HepG2 (cell line): Measurements from ENCODE around the gene SMARCA4. TPM values are rescaled to one million over a fixed set of nuclear protein-coding genes. Genes with fewer than 3 reads are reported as not detected.

Experiments
- ATAC-seq: fragments of 200-7000 bp; cut with Tn5 transposase; 3 replicates; pipeline ENCODE4 v1.9.1; 2020; ENCODE audit warnings: mild to moderate bottlenecking, moderate library complexity
- BruUV-seq: library from RNA; stranded (reverse); fragments of 400-500 nt; replicated peaks from 2 replicates; lab custom pipeline; 2021; lab: Mats Ljungman, UMichigan
- CTCF ChIA-PET: fragments of 300-600 bp; formaldehyde crosslinking; extraction: SDS; loops from one replicate; lab custom pipeline; 2021; ENCODE audit warnings: low total read pairs, inconsistent platforms, low intra/inter-chr PET ratio; lab: Yijun Ruan, JAX
- POLR2A ChIA-PET: fragments of 350-600 bp; sonication (Branson Sonifier 250); formaldehyde crosslinking; loops from one replicate; lab custom pipeline; 2020; ENCODE audit warnings: antibody characterized with exemption, inconsistent platforms; lab: Yijun Ruan, JAX
- DNase-seq: peaks from one replicate; pipeline ENCODE4 v3.0.0-alpha.2; 2015; ENCODE audit warnings: low spot score
- FAIRE-seq: peaks from 3 replicates; lab custom pipeline; 2011; peaks lifted over from hg19 to GRCh38; lab: Jason Lieb, UNC
- H2AFZ ChIP-seq: one replicate; pipeline ENCODE4 v1.6.1; 2011; ENCODE audit warnings: low read length, inconsistent platforms
- H3K27ac ChIP-seq: fragments of 300-600 bp; 3 replicates; pipeline ENCODE4 v1.8.0; 2011; ENCODE audit warnings: mixed run types, mild to moderate bottlenecking, mixed read lengths, low read length, inconsistent platforms; ENCODE audit not compliant: insufficient read depth; ENCODE audit errors: extremely low read length
- H3K27me3 ChIP-seq, 2 experiments: fragments of 200-600 bp in 1 of 2; 2 replicates in 1 of 2; 3 replicates in 1 of 2; pipeline versions ENCODE4 v1.6.0 to v1.8.0; 2011; ENCODE audit warnings: low read length in 2 of 2, mild to moderate bottlenecking in 2 of 2, moderate library complexity in 2 of 2, inconsistent platforms in 1 of 2; ENCODE audit not compliant: insufficient read depth in 2 of 2, control insufficient read depth in 1 of 2
- H3K36me3 ChIP-seq, 2 experiments: fragments of 200-600 bp in 1 of 2; replicated peaks in 1 of 2; 2 replicates in 1 of 2; 3 replicates in 1 of 2; pipeline versions ENCODE4 v1.5.1 to v1.8.0; 2011; ENCODE audit warnings: low read length in 2 of 2, inconsistent platforms in 1 of 2; ENCODE audit not compliant: insufficient read depth in 2 of 2, control insufficient read depth in 1 of 2
- H3K4me1 ChIP-seq: 2 replicates; pipeline ENCODE4 v1.5.1; 2012; ENCODE audit warnings: low read length, inconsistent platforms; ENCODE audit not compliant: insufficient read depth
- H3K4me2 ChIP-seq: 2 replicates; pipeline ENCODE4 v1.6.0; 2011; ENCODE audit warnings: low read depth, low read length, inconsistent platforms
- H3K4me3 ChIP-seq, 3 experiments: fragments of 200-600 bp in 1 of 3; sonication (generic), shearing (Covaris generic) in 1 of 3; replicated peaks in 1 of 3; 2 replicates each; pipeline ENCODE4 v1.5.1; 2011 to 2016; ENCODE audit warnings: low read length in 3 of 3, inconsistent platforms in 2 of 3, low read depth in 2 of 3, mild to moderate bottlenecking in 2 of 3, control low read depth in 1 of 3, mixed read lengths in 1 of 3; ENCODE audit not compliant: insufficient read depth in 1 of 3
- H3K79me2 ChIP-seq: one replicate; pipeline ENCODE4 v1.6.1; 2011; ENCODE audit warnings: low read length, inconsistent platforms; ENCODE audit not compliant: insufficient read depth
- H3K9ac ChIP-seq: 2 replicates; pipeline ENCODE4 v1.6.0; 2011; ENCODE audit warnings: mild to moderate bottlenecking, low read depth, low read length, inconsistent platforms; ENCODE audit not compliant: insufficient read depth
- H3K9me3 ChIP-seq: 2 replicates; pipeline ENCODE4 v1.5.1; 2012; ENCODE audit warnings: mild to moderate bottlenecking, low read length
- H4K20me1 ChIP-seq: 2 replicates; pipeline ENCODE4 v1.6.0; 2011; ENCODE audit warnings: inconsistent platforms, mild to moderate bottlenecking, low read length, moderate library complexity; ENCODE audit not compliant: insufficient read depth
- AHDC1 ChIP-seq: sonication (generic); formaldehyde crosslinking; IDR thresholded peaks from 2 replicates; pipeline ENCODE4 v1.5.1; 2020; ENCODE audit warnings: mild to moderate bottlenecking, missing genetic modification reagents, borderline replicate concordance
- DNMT3B ChIP-seq: conservative IDR thresholded peaks from 2 replicates; pipeline ENCODE4 v1.6.1; 2016; ENCODE audit warnings: missing biosample characterization, control low read depth
- EZH2 ChIP-seq: conservative IDR thresholded peaks from 2 replicates; pipeline ENCODE4 v1.6.1; 2012; ENCODE audit warnings: mild to moderate bottlenecking, low read depth, low read length, moderate library complexity
- REXO4 ChIP-seq: sonication (generic); formaldehyde crosslinking; IDR thresholded peaks from 2 replicates; pipeline ENCODE4 v1.8.0; 2022; ENCODE audit warnings: missing genetic modification reagents, mild to moderate bottlenecking, borderline replicate concordance
- U2AF1 ChIP-seq: fragments of 200-400 bp; formaldehyde crosslinking; optimal IDR thresholded peaks from 2 replicates; pipeline ENCODE3; 2017; ENCODE audit warnings: mild to moderate bottlenecking, low read depth, low read length
- ZNF160 ChIP-seq: sonication (generic); formaldehyde crosslinking; IDR thresholded peaks from 2 replicates; pipeline ENCODE4 v1.8.0; 2022; ENCODE audit warnings: mild to moderate bottlenecking, inconsistent platforms, missing genetic modification reagents
- ZNF564 ChIP-seq: sonication (generic); formaldehyde crosslinking; IDR thresholded peaks from 2 replicates; pipeline ENCODE4 v1.8.1; 2023; ENCODE audit warnings: mild to moderate bottlenecking, missing genetic modification reagents
- WGBS: methylation state at CpG from one replicate; pipeline ENCODE4 v1.1.6; 2017; ENCODE audit warnings: low lambda C conversion rate; 5-methylcytosine and 5-hydroxymethylcytosine counted together
- in situ Hi-C: cut with HindIII; loops from 2 replicates; pipeline ENCODE4 v1.10.0; 2017; ENCODE audit warnings: low pct_unique_long_range_greater_than_20kb; ENCODE audit not compliant: extremely low pct_ligation_motif_present
- intact Hi-C: fragments of 100-400 bp; cut with micrococcal nuclease; formaldehyde crosslinking; loops from one replicate; pipeline ENCODE4 v1.10.0; 2022; ENCODE audit not compliant: unreplicated experiment
- polyA plus RNA-seq, 8 experiments: library from polyadenylated mRNA; depleted of rRNA in 3 of 8; stranded (reverse) in 7 of 8; unstranded in 1 of 8; fragments of >200 nt; fragmentation: Illumina TruSeq in 4 of 8; extraction: Trizol in 4 of 8; gene quantifications; 2 replicates each; pipeline versions ENCODE4 v1.2.1 to v1.2.3, GENCODE V29; 2011 to 2016; ENCODE audit warnings: low read depth in 4 of 8, missing spikeins in 1 of 8, mixed read lengths in 1 of 8; ENCODE audit not compliant: insufficient read depth in 1 of 8
- total RNA-seq, 5 experiments: library from RNA; depleted of rRNA; stranded (reverse); fragments of >200 nt; fragmentation: Illumina TruSeq; extraction: Trizol; gene quantifications; 2 replicates each; pipeline ENCODE4 v1.2.3, GENCODE V29; 2016; ENCODE audit warnings: low read depth in 1 of 5

SMARCA4 gene
- total and polyA plus RNA-seq, 2 of the 13 experiments (the other 11 are each of a cell fraction or from before 2014, with no cell fraction given) = 25.4 to 45.9 TPM

- WGBS = 95% methylated on average over 4 of the region's 4 CpGs
Measured at GRCh38 chr19:11045536-11045935, 84.7 kb downstream of the SMARCA4 start.

More at GRCh38 chr19:11045536-11045935, 84.7 kb downstream of the SMARCA4 start:
- FAIRE-seq (no peak), ATAC-seq (no peak), DNase-seq (no peak)
- no peak for TF ChIP-seq EZH2
- no peak for TF ChIP-seq ZNF564 (CRISPR knock-in tag)
- no peak for TF ChIP-seq ZNF160 (CRISPR knock-in tag)
- no peak for TF ChIP-seq REXO4
- no peak for TF ChIP-seq U2AF1
- TF ChIP-seq AHDC1 (CRISPR knock-in tag) = no peak
- TF ChIP-seq DNMT3B = no peak
- H3K4me3 ChIP-seq = no peak overlapping the region
- ChIA-PET CTCF (no interaction called here), POLR2A (no interaction called here)
- in situ Hi-C loops (no loop called here), intact Hi-C loops (no loop called here)
- H3K4me2 ChIP-seq = no peak overlapping the region
- H3K4me1 ChIP-seq = no peaks in the 10 kb centered on the region
- no peaks in the 10 kb centered on the region for H3K9me3 ChIP-seq
- no peaks in the 10 kb centered on the region for H3K79me2 ChIP-seq
- H3K9ac ChIP-seq = no peak overlapping the region
- peaks cover 12 to 43% of the 10 kb centered on the region in 2 experiments; a peak in 4 of 5 replicates for H3K36me3 ChIP-seq
- H3K27ac ChIP-seq = no peak overlapping the region
- no peak overlapping the region for H2AFZ ChIP-seq
- H4K20me1 ChIP-seq = no peaks in the 10 kb centered on the region
- BruUV-seq = no TSS peak
- H3K27me3 ChIP-seq = no peaks in the 10 kb centered on the region
